HG02852 (cell line): Measurements from ENCODE around the gene PRDM9.
"Not testable (repeated sequence)": the region's sequence is repeated elsewhere in the genome, so short reads cannot be mapped to it uniquely, and the experiment has no call there.

Experiments used
- ATAC-seq: cut with Tn5 transposase; IDR thresholded peaks from one replicate; pipeline ENCODE4 v1.9.1; 2021; ENCODE audit warnings: mild to moderate bottlenecking, moderate library complexity; ENCODE audit not compliant: unreplicated experiment

Gene PRDM9

DNA sequence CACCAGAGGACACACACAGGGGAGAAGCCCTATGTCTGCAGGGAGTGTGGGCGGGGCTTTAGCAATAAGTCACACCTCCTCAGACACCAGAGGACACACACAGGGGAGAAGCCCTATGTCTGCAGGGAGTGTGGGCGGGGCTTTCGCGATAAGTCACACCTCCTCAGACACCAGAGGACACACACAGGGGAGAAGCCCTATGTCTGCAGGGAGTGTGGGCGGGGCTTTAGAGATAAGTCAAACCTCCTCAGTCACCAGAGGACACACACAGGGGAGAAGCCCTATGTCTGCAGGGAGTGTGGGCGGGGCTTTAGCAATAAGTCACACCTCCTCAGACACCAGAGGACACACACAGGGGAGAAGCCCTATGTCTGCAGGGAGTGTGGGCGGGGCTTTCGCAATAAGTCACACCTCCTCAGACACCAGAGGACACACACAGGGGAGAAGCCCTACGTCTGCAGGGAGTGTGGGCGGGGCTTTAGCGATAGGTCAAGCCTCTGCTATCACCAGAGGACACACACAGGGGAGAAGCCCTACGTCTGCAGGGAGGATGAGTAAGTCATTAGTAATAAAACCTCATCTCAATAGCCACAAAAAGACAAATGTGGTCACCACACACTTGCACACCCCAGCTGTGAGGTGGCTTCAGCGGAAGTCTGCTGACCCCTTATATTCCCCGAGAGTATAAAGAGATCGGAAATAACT lies 20.0 kb downstream of the PRDM9 start:
- not testable (repeated sequence) for ATAC-seq

DNA sequence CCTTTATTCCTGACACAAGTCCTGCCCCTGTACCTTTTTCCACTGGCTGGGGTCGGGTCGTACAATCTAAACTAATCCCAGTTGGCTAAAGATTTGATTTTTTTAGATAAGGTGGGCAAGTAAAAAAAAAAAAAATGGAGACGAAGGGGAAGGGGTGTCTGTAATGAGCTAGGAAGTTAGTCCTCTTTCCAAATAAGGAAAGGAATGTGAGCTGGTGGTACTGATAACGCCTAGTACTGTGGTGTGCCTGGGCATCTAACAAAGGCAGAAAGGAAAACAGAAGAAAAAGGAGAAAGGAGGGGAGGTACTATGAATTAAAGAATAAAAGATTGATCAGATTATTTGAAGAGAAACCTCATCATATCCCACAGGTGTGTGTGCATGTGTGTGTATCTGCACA lies 21.3 kb downstream of the PRDM9 start:
- no peak for ATAC-seq

DNA sequence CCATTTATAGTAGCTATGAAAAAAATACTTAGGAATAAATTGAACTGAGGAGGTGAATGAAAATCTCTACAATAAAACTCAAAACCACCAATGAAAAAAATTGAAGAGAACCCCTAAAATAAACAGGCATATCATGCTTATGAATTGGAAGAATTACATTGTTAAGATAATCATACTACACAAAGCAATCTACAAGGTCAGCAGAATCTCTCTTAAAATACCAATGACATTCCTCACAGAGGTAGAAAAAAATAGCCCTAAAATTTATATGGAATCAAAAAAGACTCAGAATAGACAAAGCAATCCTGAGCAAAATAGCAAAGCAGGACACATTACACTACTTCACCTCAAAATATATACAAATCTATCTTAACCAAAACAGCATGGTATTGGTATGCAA lies 23.2 kb downstream of the PRDM9 start:
- no peak for ATAC-seq

DNA sequence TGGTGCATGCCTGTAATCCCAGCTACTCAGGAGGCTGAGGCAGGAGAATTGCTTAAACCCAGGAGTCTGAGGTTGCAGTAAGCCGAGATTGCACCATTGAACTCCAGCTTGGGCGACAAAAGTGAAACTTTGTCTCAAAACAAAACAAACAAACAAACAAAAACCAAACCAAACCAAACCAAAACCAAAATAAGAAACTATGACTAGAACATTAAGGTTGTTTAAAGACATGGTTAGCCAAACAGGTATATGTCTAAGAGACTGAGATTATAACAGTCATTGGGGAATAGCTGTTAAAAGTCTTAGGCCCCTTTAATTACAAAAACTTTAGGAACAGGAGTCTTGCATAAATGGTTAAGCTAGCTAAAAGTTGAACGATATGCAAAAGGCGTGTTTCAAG lies 63.6 kb downstream of the PRDM9 start:
- ATAC-seq, result no peak
